K562 (cell line): Measurements from ENCODE around the gene CRABP2. TPM values are rescaled to one million over a fixed set of nuclear protein-coding genes. Genes with fewer than 3 reads are reported as not detected.

Experiments used
- CHCHD3 ChIP-seq: fragments of 250-450 bp; sonication (Bioruptor Pico); IDR thresholded peaks from 2 replicates; pipeline ENCODE4 v2.1.2; 2022; ENCODE audit warnings: mild to moderate bottlenecking
- CTCF ChIP-seq, 3 experiments: IDR thresholded peaks in 2 of 3; conservative IDR thresholded peaks in 1 of 3; 2 replicates each; pipeline ENCODE4 v1.5.1; 2011 to 2012; ENCODE audit warnings: low read length in 3 of 3, mild to moderate bottlenecking in 3 of 3, control low read depth in 2 of 3, improper control_type of control experiment in 1 of 3, inconsistent platforms in 1 of 3, low read depth in 1 of 3, mixed read lengths in 1 of 3, moderate library complexity in 1 of 3; ENCODE audit not compliant: insufficient read depth in 2 of 3
- EP300 ChIP-seq: IDR thresholded peaks from 2 replicates; pipeline ENCODE4 v1.6.1; 2012; ENCODE audit warnings: low read length, improper control_type of control experiment
- IRF9 ChIP-seq: fragments of 450-650 bp; IDR thresholded peaks from 2 replicates; pipeline ENCODE4 v1.6.1; 2016; ENCODE audit warnings: missing biosample characterization, missing genetic modification characterization
- JUN ChIP-seq, 2 experiments: sonication (generic) in 1 of 2; formaldehyde crosslinking in 1 of 2; IDR thresholded peaks; 2 replicates each; pipeline versions ENCODE4 v1.6.1 to v1.8.0; 2012 to 2022; ENCODE audit warnings: borderline replicate concordance in 2 of 2, mild to moderate bottlenecking in 2 of 2, improper control_type of control experiment in 1 of 2, low read depth in 1 of 2, low read length in 1 of 2, missing genetic modification reagents in 1 of 2
- MCM3 ChIP-seq: fragments of 450-650 bp; IDR thresholded peaks from 2 replicates; pipeline ENCODE4 v1.6.1; 2016
- MIER1 ChIP-seq: fragments of 450-650 bp; IDR thresholded peaks from 2 replicates; pipeline ENCODE4 v1.6.1; 2016; ENCODE audit warnings: antibody characterized with exemption, mild to moderate bottlenecking, low read depth
- NR2C1 ChIP-seq, 2 experiments: fragments of 450-650 bp; IDR thresholded peaks; 2 replicates each; pipeline ENCODE4 v1.6.1; 2017; ENCODE audit warnings: mild to moderate bottlenecking in 2 of 2, antibody characterized with exemption in 1 of 2, inconsistent platforms in 1 of 2, missing compliant biosample characterization in 1 of 2, missing genetic modification characterization in 1 of 2
- NR4A1 ChIP-seq, 2 experiments: fragments of 250-450 bp in 1 of 2; fragments of 450-650 bp in 1 of 2; sonication (Bioruptor Pico) in 1 of 2; IDR thresholded peaks; 2 replicates each; pipeline versions ENCODE4 v1.4.0 to v1.6.1; 2016 to 2020; ENCODE audit warnings: mild to moderate bottlenecking in 2 of 2, missing compliant biosample characterization in 1 of 2, missing genetic modification characterization in 1 of 2, moderate library complexity in 1 of 2
- PREB ChIP-seq: sonication (generic); formaldehyde crosslinking; IDR thresholded peaks from 2 replicates; pipeline ENCODE4 v1.8.1; 2023; ENCODE audit warnings: mild to moderate bottlenecking, missing genetic modification reagents
- RBM22 ChIP-seq: fragments of 200-400 bp; formaldehyde crosslinking; IDR thresholded peaks from 2 replicates; pipeline ENCODE4 v1.6.1; 2018; ENCODE audit warnings: low read length, low read depth; ENCODE audit not compliant: poor library complexity, severe bottlenecking
- SPI1 ChIP-seq: IDR thresholded peaks from 2 replicates; pipeline ENCODE4 v1.6.1; 2011; ENCODE audit warnings: low read depth, low read length, control low read depth, borderline replicate concordance
- TCFL5 ChIP-seq: fragments of 250-450 bp; sonication (Bioruptor Pico); conservative IDR thresholded peaks from 2 replicates; pipeline ENCODE4 v1.6.1; 2021; ENCODE audit warnings: mild to moderate bottlenecking, moderate library complexity, matching md5 sums
- ZFP30 ChIP-seq: fragments of 250-450 bp; sonication (Bioruptor Pico); IDR thresholded peaks from 2 replicates; pipeline ENCODE4 v1.8.0; 2022; ENCODE audit warnings: moderate library complexity, mild to moderate bottlenecking, inconsistent platforms, borderline replicate concordance
- ZNF121 ChIP-seq: sonication (generic); formaldehyde crosslinking; conservative IDR thresholded peaks from 2 replicates; pipeline ENCODE4 v1.8.0; 2022; ENCODE audit warnings: missing genetic modification reagents
- ZNF146 ChIP-seq: IDR thresholded peaks from one replicate; pipeline ENCODE4 v1.6.1; 2018; ENCODE audit warnings: missing compliant biosample characterization; ENCODE audit not compliant: unreplicated experiment
- ZNF175 ChIP-seq: fragments of 200-800 bp; sonication (Bioruptor generic); IDR thresholded peaks from 2 replicates; pipeline ENCODE4 v1.6.1; 2016; ENCODE audit warnings: low read depth, mild to moderate bottlenecking, missing genetic modification characterization, missing compliant biosample characterization
- ZNF354B ChIP-seq: fragments of 250-450 bp; sonication (Bioruptor Pico); IDR thresholded peaks from 2 replicates; pipeline ENCODE4 v1.4.0; 2020
- ZNF398 ChIP-seq: fragments of 250-450 bp; sonication (Bioruptor Pico); IDR thresholded peaks from 2 replicates; pipeline ENCODE4 v1.8.0; 2021; ENCODE audit warnings: moderate library complexity, mild to moderate bottlenecking, inconsistent platforms
- polyA plus RNA-seq, 8 experiments: library from polyadenylated mRNA; depleted of rRNA in 4 of 8; stranded (reverse) in 5 of 8; unstranded in 3 of 8; fragments of >200 nt; fragmentation: Nextera tagmentation in 2 of 8; fragmentation: Illumina TruSeq in 1 of 8; extraction: Ambion mirVana in 2 of 8; extraction: Trizol in 1 of 8; gene quantifications; 2 replicates each; pipeline versions ENCODE4 v1.2.1 to v1.2.3, GENCODE V29; 2011 to 2014; ENCODE audit warnings: inconsistent platforms in 1 of 8, missing spikeins in 1 of 8
- total RNA-seq, 7 experiments: library from RNA; depleted of rRNA in 6 of 7; stranded (reverse); fragments of >200 nt in 6 of 7; fragmentation: Illumina TruSeq in 2 of 7; extraction: Trizol in 2 of 7; gene quantifications; 2 replicates each; pipeline versions ENCODE4 v1.2.1 to v1.2.3, GENCODE V29; 2011 to 2021; ENCODE audit warnings: low replicate concordance in 1 of 7
- TF ChIP-seq, protein P1 (sequence below): fragments of 450-650 bp; IDR thresholded peaks from 2 replicates; pipeline ENCODE4 v1.6.1; 2016; ENCODE audit warnings: low read depth, mild to moderate bottlenecking, moderate library complexity

CRABP2 gene
- total and polyA plus RNA-seq, 9 of the 15 experiments (the other 6 are each of a cell fraction or from before 2014, with no cell fraction given) = 0.30 to 2.5 (median 0.82) TPM

DNA sequence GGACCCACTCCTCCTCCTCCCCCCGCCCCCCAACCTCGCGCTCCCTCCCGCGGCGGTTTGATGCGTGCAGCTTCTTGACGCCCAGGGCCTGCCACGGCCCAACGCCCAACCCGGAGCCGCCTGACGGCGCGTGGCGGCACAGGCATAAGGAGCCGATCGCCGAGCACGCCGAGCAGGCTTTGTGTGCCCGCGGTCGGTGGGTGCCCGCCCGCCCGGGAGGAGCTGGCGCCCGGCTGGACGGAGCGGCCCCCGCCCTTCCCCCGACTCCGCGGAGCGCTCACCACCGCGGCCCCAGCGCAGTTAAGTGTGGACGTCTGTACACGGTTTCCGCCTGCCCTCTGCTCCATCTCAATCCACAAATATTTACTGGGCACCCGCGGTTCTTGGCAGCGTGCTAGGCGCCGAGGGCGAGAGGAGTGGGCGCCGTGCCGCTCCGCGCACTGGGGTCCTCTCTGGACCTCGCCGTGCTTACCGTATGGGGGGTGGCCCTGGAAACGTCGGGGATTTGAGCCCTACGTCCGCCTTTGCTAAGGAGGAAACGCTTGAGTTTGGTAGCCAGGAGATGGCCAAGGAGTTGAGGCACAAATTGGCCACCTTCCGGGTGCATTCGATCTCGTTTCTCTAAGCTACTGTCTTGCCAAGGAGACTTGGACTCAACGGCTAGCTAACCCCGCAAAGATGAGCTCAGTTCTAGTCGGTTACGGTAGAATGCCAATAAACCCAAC is 46.5 kb upstream of the CRABP2 start (continued):
- TF ChIP-seq ZNF398 (no peak), ZNF121 (CRISPR knock-in tag) (no peak), PREB (CRISPR knock-in tag) (no peak), MIER1 (no peak), SPI1 (no peak), NR2C1 (IDR thresholded peaks at IDR 0.05) (no peak), NR2C1 (tag; IDR thresholded peaks at IDR 0.05) (no peak), RBM22 (no peak), CHCHD3 (CRISPR knock-in tag) (no peak), ZNF146 (CRISPR knock-in tag) (peak; percentile 4), CTCF (IDR thresholded peaks at IDR 0.05 in 2 of 3, conservative IDR thresholded peaks at IDR 0.05 in 1 of 3; ENCODE audit: insufficient read depth in 2 of 3, low read depth in 1 of 3, low read length in 3 of 3) (peak in 1 of 3 experiments; percentile 26; a peak in 1 of 6 replicates), NR4A1 (CRISPR knock-in tag; IDR thresholded peaks at IDR 0.05) (no peak), NR4A1 (tag; IDR thresholded peaks at IDR 0.05) (no peak), EP300 (peak; percentile 35; the same call in 1 of the 2 replicates), IRF9 (tag) (no peak), TCFL5 (CRISPR knock-in tag) (no peak), MCM3 (no peak), ZFP30 (CRISPR knock-in tag) (no peak), ZNF354B (CRISPR knock-in tag) (no peak), JUN (IDR thresholded peaks at IDR 0.05; ENCODE audit: borderline replicate concordance, low read depth, low read length) (peak; percentile 55; the same call in 1 of the 2 replicates), JUN (CRISPR knock-in tag; IDR thresholded peaks at IDR 0.05; ENCODE audit: borderline replicate concordance) (no peak), ZNF175 (CRISPR knock-in tag) (no peak)
- TF ChIP-seq, protein P1, sequence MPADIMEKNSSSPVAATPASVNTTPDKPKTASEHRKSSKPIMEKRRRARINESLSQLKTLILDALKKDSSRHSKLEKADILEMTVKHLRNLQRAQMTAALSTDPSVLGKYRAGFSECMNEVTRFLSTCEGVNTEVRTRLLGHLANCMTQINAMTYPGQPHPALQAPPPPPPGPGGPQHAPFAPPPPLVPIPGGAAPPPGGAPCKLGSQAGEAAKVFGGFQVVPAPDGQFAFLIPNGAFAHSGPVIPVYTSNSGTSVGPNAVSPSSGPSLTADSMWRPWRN = peak; percentile 94
